Effector memory CD8-positive, alpha-beta T cell (primary cell): ENCODE data around the gene FBXL22.
"Not testable (repeated sequence)": the region's sequence is repeated elsewhere in the genome, so short reads cannot be mapped to it uniquely, and the experiment has no call there.

Experiments
- ATAC-seq: fragments of 150-1000 bp; cut with Tn5 transposase; replicated peaks from 2 replicates; pipeline ENCODE4 v1.10.0; 2021; ENCODE audit warnings: mild to moderate bottlenecking, moderate library complexity
- DNase-seq, 3 experiments: peaks; one replicate each; pipeline ENCODE4 v3.0.0; 2021
- H3K27ac Mint-ChIP-seq, 2 donors: one replicate each; pipeline ENCODE4 v1.8.0; 2022; ENCODE audit warnings: mild to moderate bottlenecking in 2 of 2, mixed read lengths in 2 of 2, moderate library complexity in 2 of 2
- H3K27me3 Mint-ChIP-seq, 2 donors: one replicate each; pipeline ENCODE4 v1.8.0; 2022; ENCODE audit warnings: mixed read lengths in 2 of 2
- H3K36me3 Mint-ChIP-seq: one replicate; pipeline ENCODE4 v1.8.0; 2022; ENCODE audit warnings: mild to moderate bottlenecking, moderate library complexity, mixed read lengths; ENCODE audit not compliant: insufficient read depth
- H3K4me1 Mint-ChIP-seq, 2 donors: one replicate each; pipeline ENCODE4 v1.8.0; 2022; ENCODE audit warnings: low read depth in 2 of 2, mixed read lengths in 2 of 2
- H3K4me3 Mint-ChIP-seq, 2 donors: one replicate each; pipeline ENCODE4 v1.8.0; 2022; ENCODE audit warnings: mild to moderate bottlenecking in 2 of 2, mixed read lengths in 2 of 2, moderate library complexity in 2 of 2
- H3K9me3 Mint-ChIP-seq, 2 donors: one replicate each; pipeline ENCODE4 v1.8.0; 2022; ENCODE audit warnings: mixed read lengths in 2 of 2

The FBXL22 gene

DNA sequence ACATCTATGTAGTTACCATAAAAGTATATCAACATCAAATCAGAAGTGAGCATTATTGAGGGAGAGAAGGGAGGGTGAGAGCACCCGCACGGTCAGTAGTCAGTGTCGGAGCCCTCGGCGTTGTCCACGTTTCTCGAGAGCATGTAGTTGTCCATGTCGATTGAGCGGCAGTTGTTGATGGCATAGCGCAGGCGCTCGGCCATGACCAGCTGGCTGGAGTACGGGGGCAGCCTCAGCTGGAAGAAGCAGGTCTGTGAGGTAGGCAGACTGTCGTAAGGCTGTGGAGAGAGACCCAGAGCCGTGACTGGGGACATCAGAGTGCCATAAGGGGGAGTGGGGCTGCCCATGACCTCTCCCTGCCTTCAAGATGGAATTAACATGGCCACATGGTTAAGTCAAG is 11.8 kb downstream of the FBXL22 start:
- DNase-seq (no peak), ATAC-seq (no peak)
- no peaks in the 10 kb centered on the region for H3K9me3 Mint-ChIP-seq
- H3K27ac Mint-ChIP-seq: no peak overlapping the region
- H3K4me3 Mint-ChIP-seq: no peak overlapping the region
- H3K27me3 Mint-ChIP-seq: no peaks in the 10 kb centered on the region
- H3K36me3 Mint-ChIP-seq: peaks cover 69% of the 10 kb centered on the region
- H3K4me1 Mint-ChIP-seq: peaks cover 25 to 33% of the 10 kb centered on the region in 2 donors

DNA sequence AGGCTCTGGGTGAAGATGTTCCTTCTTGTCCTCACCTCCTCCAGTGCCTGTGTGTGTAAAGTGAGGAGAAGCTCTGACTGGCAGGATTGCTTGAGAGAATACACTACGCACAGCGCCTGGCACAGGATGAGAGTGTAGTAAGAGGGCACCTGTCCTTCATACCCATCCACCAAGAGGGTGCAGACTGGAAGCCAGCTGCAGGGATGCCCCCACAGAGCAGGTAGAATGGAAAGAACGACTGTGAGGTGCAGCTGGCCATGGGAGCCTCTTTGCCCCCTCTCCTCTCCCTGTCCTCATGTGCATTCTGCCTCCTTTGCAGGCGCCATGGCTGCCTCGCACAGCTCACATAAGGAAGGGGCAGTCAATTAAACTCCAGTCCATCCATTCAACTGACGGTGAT is 12.3 kb downstream of the FBXL22 start:
- H3K4me3 Mint-ChIP-seq: no peak overlapping the region
- H3K27ac Mint-ChIP-seq: no peak overlapping the region
- H3K9me3 Mint-ChIP-seq: no peaks in the 10 kb centered on the region
- peaks cover 70% of the 10 kb centered on the region for H3K36me3 Mint-ChIP-seq
- DNase-seq (no peak), ATAC-seq (no peak)
- H3K27me3 Mint-ChIP-seq: no peaks in the 10 kb centered on the region
- peaks cover 25 to 33% of the 10 kb centered on the region in 2 donors for H3K4me1 Mint-ChIP-seq

DNA sequence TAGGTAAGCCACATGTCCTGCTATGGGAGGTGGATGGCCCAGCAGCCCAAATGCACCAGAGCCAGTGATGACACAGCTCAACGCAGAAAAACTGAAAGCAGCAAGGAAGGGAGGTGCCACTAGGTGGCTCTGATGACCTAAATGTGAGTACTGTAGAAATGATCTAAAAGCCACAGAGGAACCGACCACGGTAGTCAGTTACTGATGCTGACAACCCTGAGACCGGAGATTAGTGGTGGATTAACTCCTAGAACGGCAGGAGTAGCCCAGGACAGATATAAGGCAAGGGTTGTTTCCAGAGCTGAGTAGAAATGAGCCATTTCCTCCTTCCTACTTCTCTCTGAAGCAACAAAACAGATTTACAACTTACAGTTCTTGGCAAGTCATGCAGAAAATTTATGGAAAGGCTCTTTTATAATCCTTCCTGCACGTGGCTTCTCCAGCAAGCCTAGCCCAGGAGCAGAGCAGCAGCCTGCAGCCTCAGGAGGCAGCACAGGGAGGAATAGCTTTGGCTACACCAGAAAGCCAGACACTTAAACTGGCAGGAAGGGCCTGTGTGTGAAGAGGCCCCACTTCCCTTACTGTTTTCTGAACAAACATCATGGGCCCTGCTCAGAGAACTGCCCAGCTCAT is 13.1 kb downstream of the FBXL22 start:
- DNase-seq (peak; percentile 66 to 78 (median 69)), ATAC-seq (peak; percentile 93)
- Mint-ChIP-seq H3K27ac (peak overlapping the region; percentile 90 to 95), H3K9me3 (no peaks in the 10 kb centered on the region), H3K36me3 (peaks cover 74% of the 10 kb centered on the region), H3K27me3 (no peaks in the 10 kb centered on the region), H3K4me3 (peak overlapping the region; percentile 29 to 52), H3K4me1 (peaks cover 21 to 29% of the 10 kb centered on the region in 2 donors)

DNA sequence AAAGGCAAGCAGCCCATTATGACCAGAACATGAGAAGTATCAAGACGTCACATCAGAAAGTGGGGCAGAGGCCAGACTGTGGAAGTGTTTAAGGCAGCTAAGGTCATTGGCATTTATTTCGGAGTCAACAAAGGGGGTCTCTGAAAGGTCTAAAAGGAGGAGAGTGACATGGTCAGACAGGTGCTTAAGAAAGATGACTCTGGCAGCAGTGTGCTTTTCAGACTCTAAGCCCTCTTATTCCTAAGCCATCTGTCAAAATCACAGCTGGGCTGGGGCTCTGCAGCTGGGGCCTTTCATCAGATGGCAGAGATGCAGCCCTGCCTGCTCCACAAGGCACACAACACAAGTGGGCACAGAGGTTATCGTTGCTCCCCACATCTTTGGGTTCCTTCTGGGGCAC is 14.0 kb downstream of the FBXL22 start:
- no peak for DNase-seq
- ATAC-seq: no peak
- Mint-ChIP-seq H3K27me3 (no peaks in the 10 kb centered on the region), H3K9me3 (no peaks in the 10 kb centered on the region), H3K4me1 (peaks cover 16 to 21% of the 10 kb centered on the region in 2 donors), H3K36me3 (peaks cover 73% of the 10 kb centered on the region), H3K4me3 (no peak overlapping the region), H3K27ac (peak overlapping the region; percentile 90 to 95)

- ATAC-seq: no peak
- no peak overlapping the region for H3K4me3 Mint-ChIP-seq
- H3K36me3 Mint-ChIP-seq: peaks cover 69% of the 10 kb centered on the region
Observed at GRCh38 chr15:63612300-63612699, 15.1 kb downstream of the FBXL22 start.

GRCh38 chr15:63615935-63616334 is 18.7 kb downstream of the FBXL22 start:
- no peaks in the 10 kb centered on the region for H3K9me3 Mint-ChIP-seq
- no peak overlapping the region for H3K27ac Mint-ChIP-seq
- ATAC-seq (no peak), DNase-seq (no peak)
- peaks cover under 1 to 2% of the 10 kb centered on the region in 2 donors for H3K4me1 Mint-ChIP-seq
- no peaks in the 10 kb centered on the region for H3K27me3 Mint-ChIP-seq
- peaks cover 48% of the 10 kb centered on the region for H3K36me3 Mint-ChIP-seq
- H3K4me3 Mint-ChIP-seq: no peak overlapping the region

More at GRCh38 chr15:63612300-63612699, 15.1 kb downstream of the FBXL22 start:
- Mint-ChIP-seq H3K9me3 (no peaks in the 10 kb centered on the region), H3K27ac (peak overlapping the region in 1 of 2 donors; percentile 84), H3K27me3 (no peaks in the 10 kb centered on the region), H3K4me1 (peaks cover 14 to 16% of the 10 kb centered on the region in 2 donors)
- DNase-seq: no peak

DNA sequence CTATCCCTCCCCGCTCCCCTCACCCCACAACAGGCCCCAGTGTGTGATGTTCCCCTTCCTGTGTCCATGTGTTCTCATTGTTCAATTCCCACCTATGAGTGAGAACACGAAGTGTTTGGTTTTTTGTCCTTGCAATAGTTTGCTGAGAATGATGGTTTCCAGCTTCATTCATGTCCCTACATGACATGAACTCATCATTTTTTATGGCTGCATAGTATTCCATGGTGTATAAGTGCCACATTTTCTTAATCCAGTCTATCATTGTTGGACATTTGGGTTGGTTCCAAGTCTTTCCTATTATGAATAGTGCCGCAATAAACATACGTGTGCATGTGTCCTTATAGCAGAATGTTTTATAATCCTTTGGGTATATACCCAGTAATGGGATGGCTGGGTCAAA is 20.0 kb downstream of the FBXL22 start:
- peaks cover 51% of the 10 kb centered on the region for H3K36me3 Mint-ChIP-seq
- H3K27me3 Mint-ChIP-seq, H3K9me3 Mint-ChIP-seq, H3K4me3 Mint-ChIP-seq, DNase-seq, H3K4me1 Mint-ChIP-seq, ATAC-seq, H3K27ac Mint-ChIP-seq: not testable (repeated sequence)

DNA sequence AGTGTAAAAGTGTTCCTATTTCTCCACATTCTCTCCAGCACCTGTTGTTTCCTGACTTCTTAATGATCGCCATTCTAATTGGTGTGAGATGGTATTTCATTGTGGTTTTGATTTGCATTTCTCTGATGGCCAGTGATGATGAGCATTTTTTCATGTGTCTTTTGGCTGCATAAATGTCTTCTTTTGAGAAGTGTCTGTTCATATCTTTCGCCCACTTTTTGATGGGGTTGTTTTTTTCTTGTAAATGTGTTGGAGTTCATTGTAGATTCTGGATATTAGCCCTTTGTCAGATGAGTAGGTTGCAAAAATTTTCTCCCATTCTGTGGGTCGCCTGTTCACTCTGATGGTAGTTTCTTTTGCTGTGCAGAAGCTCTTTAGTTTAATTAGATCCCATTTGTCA is 20.4 kb downstream of the FBXL22 start:
- H3K27me3 Mint-ChIP-seq, H3K4me1 Mint-ChIP-seq, H3K4me3 Mint-ChIP-seq, ATAC-seq, H3K9me3 Mint-ChIP-seq, H3K27ac Mint-ChIP-seq, DNase-seq: not testable (repeated sequence)
- peaks cover 51% of the 10 kb centered on the region for H3K36me3 Mint-ChIP-seq

DNA sequence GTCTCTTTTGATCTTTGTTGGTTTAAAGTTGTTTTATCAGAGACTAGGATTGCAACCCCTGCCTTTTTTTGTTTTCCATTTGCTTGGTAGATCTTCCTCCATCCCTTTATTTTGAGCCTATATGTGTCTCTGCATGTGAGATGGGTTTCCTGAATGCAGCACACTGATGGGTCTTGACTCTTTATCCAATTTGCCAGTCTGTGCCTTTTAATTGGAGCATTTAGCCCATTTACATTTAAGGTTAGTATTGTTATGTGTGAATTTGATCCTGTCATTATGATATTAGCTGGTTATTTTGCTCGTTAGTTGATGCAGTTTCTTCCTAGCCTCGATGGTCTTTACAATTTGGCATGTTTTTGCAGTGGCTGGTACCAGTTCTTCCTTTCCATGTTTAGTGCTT is 23.6 kb downstream of the FBXL22 start:
- H3K36me3 Mint-ChIP-seq: peaks cover 57% of the 10 kb centered on the region
- DNase-seq, H3K4me3 Mint-ChIP-seq, H3K9me3 Mint-ChIP-seq, H3K27ac Mint-ChIP-seq, H3K4me1 Mint-ChIP-seq, H3K27me3 Mint-ChIP-seq, ATAC-seq: not testable (repeated sequence)

- Mint-ChIP-seq H3K27ac (no peak overlapping the region), H3K27me3 (no peaks in the 10 kb centered on the region), H3K4me1 (no peaks in the 10 kb centered on the region), H3K4me3 (no peak overlapping the region), H3K36me3 (peaks cover 72% of the 10 kb centered on the region), H3K9me3 (no peaks in the 10 kb centered on the region)
- ATAC-seq: no peak
- no peak for DNase-seq
Observed at GRCh38 chr15:63623232-63623969, 26.2 kb downstream of the FBXL22 start.

- Mint-ChIP-seq H3K36me3 (peaks cover 89% of the 10 kb centered on the region), H3K27me3 (no peaks in the 10 kb centered on the region), H3K4me1 (no peaks in the 10 kb centered on the region), H3K4me3 (no peak overlapping the region), H3K27ac (no peak overlapping the region), H3K9me3 (no peaks in the 10 kb centered on the region)
- DNase-seq (no peak), ATAC-seq (no peak)
Observed at GRCh38 chr15:63626955-63627354, 29.8 kb downstream of the FBXL22 start.

- no peaks in the 10 kb centered on the region for H3K4me1 Mint-ChIP-seq
- ATAC-seq: no peak
- no peaks in the 10 kb centered on the region for H3K9me3 Mint-ChIP-seq
- H3K27me3 Mint-ChIP-seq: no peaks in the 10 kb centered on the region
- no peak overlapping the region for H3K4me3 Mint-ChIP-seq
- no peak overlapping the region for H3K27ac Mint-ChIP-seq
- H3K36me3 Mint-ChIP-seq: peaks cover 89% of the 10 kb centered on the region
- DNase-seq: no peak
Observed at GRCh38 chr15:63628123-63628822, 31.1 kb downstream of the FBXL22 start.

- Mint-ChIP-seq H3K4me3 (no peak overlapping the region), H3K36me3 (peaks cover 84% of the 10 kb centered on the region), H3K27me3 (no peaks in the 10 kb centered on the region), H3K4me1 (peaks cover 0 to under 1% of the 10 kb centered on the region in 2 donors), H3K9me3 (no peaks in the 10 kb centered on the region), H3K27ac (peak overlapping the region in 1 of 2 donors; percentile 17)
- ATAC-seq (no peak), DNase-seq (no peak)
Observed at GRCh38 chr15:63630036-63630751, 33.0 kb downstream of the FBXL22 start.
